GM12878 (cell line): ENCODE results near the gene GALNT17. TPM values are rescaled to one million over a fixed set of nuclear protein-coding genes. Genes with fewer than 3 reads are reported as not detected.

ENCODE experiments used
- ATAC-seq: fragments of 200-7000 bp; cut with Tn5 transposase; 3 replicates; pipeline ENCODE4 v1.9.1; 2020; ENCODE audit warnings: mild to moderate bottlenecking, moderate library complexity
- BruUV-seq: library from RNA; stranded (reverse); fragments of 400-500 nt; replicated peaks from 2 replicates; lab custom pipeline; 2021; lab: Mats Ljungman, UMichigan
- CTCF ChIA-PET: fragments of 300-600 bp; sonication (Branson Sonifier 250); formaldehyde crosslinking; extraction: SDS; loops from one replicate; lab custom pipeline; 2021; ENCODE audit warnings: inconsistent platforms; lab: Yijun Ruan, JAX
- POLR2A ChIA-PET: fragments of 350-600 bp; formaldehyde crosslinking; extraction: SDS; loops from one replicate; lab custom pipeline; 2021; ENCODE audit warnings: inconsistent platforms; lab: Charles Lee
- RAD21 ChIA-PET: fragments of 300-600 bp; sonication (Branson Sonifier 250); formaldehyde crosslinking; loops from one replicate; lab custom pipeline; 2023; ENCODE audit warnings: antibody characterized with exemption; ENCODE audit not compliant: unreplicated experiment; lab: Charles Lee
- SMC1A ChIA-PET: fragments of 300-600 bp; sonication (Branson Sonifier 250); formaldehyde crosslinking; loops from one replicate; lab custom pipeline; 2023; ENCODE audit not compliant: unreplicated experiment, uncharacterized antibody; lab: Charles Lee
- DNase-seq: peaks from one replicate; pipeline ENCODE4 v3.0.0-alpha.2; 2011; ENCODE audit warnings: low read depth, low spot score
- FAIRE-seq: peaks from 3 replicates; lab custom pipeline; 2011; peaks lifted over from hg19 to GRCh38; lab: Jason Lieb, UNC
- H2AFZ ChIP-seq: 2 replicates; pipeline ENCODE4 v1.6.0; 2011; ENCODE audit warnings: low read depth, low read length, control low read depth; ENCODE audit not compliant: control insufficient read depth
- H3K27ac ChIP-seq: 2 replicates; pipeline ENCODE4 v1.5.1; 2011; ENCODE audit warnings: control low read depth; ENCODE audit not compliant: control insufficient read depth, insufficient read depth
- H3K27me3 ChIP-seq, 2 experiments: replicated peaks in 1 of 2; 2 replicates each; pipeline versions ENCODE4 v1.6.0 to v1.6.1; 2011; ENCODE audit warnings: low read length in 1 of 2; ENCODE audit not compliant: control insufficient read depth in 2 of 2, insufficient read depth in 2 of 2
- H3K36me3 ChIP-seq, 2 experiments: 2 replicates each; pipeline ENCODE4 v1.5.1; 2011; ENCODE audit warnings: low read length in 1 of 2; ENCODE audit not compliant: control insufficient read depth in 2 of 2, insufficient read depth in 2 of 2
- H3K4me1 ChIP-seq: 2 replicates; pipeline ENCODE4 v1.6.1; 2011; ENCODE audit warnings: mild to moderate bottlenecking, low read length, moderate library complexity, mixed read lengths; ENCODE audit not compliant: control insufficient read depth, insufficient read depth
- H3K4me2 ChIP-seq: 2 replicates; pipeline ENCODE4 v1.6.0; 2011; ENCODE audit warnings: control low read depth; ENCODE audit not compliant: control insufficient read depth, insufficient read depth
- H3K4me3 ChIP-seq: fragments of 200-600 bp; sonication (generic); 2 replicates; pipeline ENCODE4 v1.5.1; 2016
- H3K79me2 ChIP-seq: 2 replicates; pipeline ENCODE4 v1.6.0; 2011; ENCODE audit warnings: low read length; ENCODE audit not compliant: control insufficient read depth, insufficient read depth
- H3K9ac ChIP-seq: 2 replicates; pipeline ENCODE4 v1.8.0; 2011; ENCODE audit warnings: low read length, control low read depth, mixed read lengths; ENCODE audit not compliant: control insufficient read depth, insufficient read depth
- H3K9me3 ChIP-seq: replicated peaks from 3 replicates; pipeline ENCODE4 v1.5.1; 2011; ENCODE audit warnings: mild to moderate bottlenecking, low read length; ENCODE audit not compliant: control insufficient read depth, insufficient read depth
- H4K20me1 ChIP-seq: 2 replicates; pipeline ENCODE4 v1.6.0; 2011; ENCODE audit not compliant: control insufficient read depth, insufficient read depth
- DPF2 ChIP-seq: fragments of 450-650 bp; IDR thresholded peaks from 2 replicates; pipeline ENCODE4 v1.6.1; 2017; ENCODE audit warnings: mild to moderate bottlenecking
- EP300 ChIP-seq, 2 experiments: fragments of 150-350 bp in 1 of 2; IDR thresholded peaks; 2 replicates each; pipeline ENCODE4 v1.6.1; 2011 to 2012; ENCODE audit warnings: low read depth in 2 of 2, low read length in 2 of 2, borderline replicate concordance in 1 of 2, improper control_type of control experiment in 1 of 2, inconsistent platforms in 1 of 2; ENCODE audit not compliant: control insufficient read depth in 1 of 2
- MEF2A ChIP-seq: IDR thresholded peaks from 2 replicates; pipeline ENCODE4 v1.6.1; 2011; ENCODE audit warnings: low read depth, mild to moderate bottlenecking, low read length, moderate library complexity; ENCODE audit not compliant: insufficient read depth
- PAX5 ChIP-seq: IDR thresholded peaks from 2 replicates; pipeline ENCODE4 v1.6.1; 2011; ENCODE audit warnings: low read depth, low read length, borderline replicate concordance
- PML ChIP-seq: IDR thresholded peaks from 2 replicates; pipeline ENCODE4 v1.6.1; 2012; ENCODE audit warnings: low read length, inconsistent platforms
- YBX1 ChIP-seq: fragments of 450-650 bp; IDR thresholded peaks from 2 replicates; pipeline ENCODE4 v1.6.1; 2016; ENCODE audit warnings: antibody characterized with exemption
- WGBS: methylation state at CpG from one replicate; pipeline ENCODE4 v1.1.6; 2016; ENCODE audit warnings: low lambda C conversion rate; ENCODE audit not compliant: insufficient replicate concordance, insufficient coverage; ENCODE audit errors: missing lambda C conversion rate; 5-methylcytosine and 5-hydroxymethylcytosine counted together
- in situ Hi-C: fragments of 300-500 bp; cut with MboI; formaldehyde crosslinking; loops from 9 replicates; pipeline ENCODE4 v1.14.3; 2018; ENCODE audit warnings: mixed read lengths
- intact Hi-C: fragments of 100-400 bp; cut with micrococcal nuclease; formaldehyde crosslinking; loops from one replicate; pipeline ENCODE4 v1.14.2; 2022; ENCODE audit not compliant: unreplicated experiment
- polyA plus RNA-seq, 11 experiments: library from polyadenylated mRNA; depleted of rRNA in 4 of 11; unstranded in 6 of 11; stranded (reverse) in 5 of 11; fragments of >200 nt; fragmentation: Nextera tagmentation in 4 of 11; fragmentation: Illumina TruSeq in 1 of 11; extraction: Ambion mirVana in 4 of 11; extraction: Trizol in 1 of 11; gene quantifications; 1 replicate in 1 of 11; 2 replicates in 10 of 11; pipeline versions ENCODE4 v1.2.1 to v1.2.3, GENCODE V29; 2011 to 2016; ENCODE audit warnings: inconsistent platforms in 2 of 11, missing spikeins in 2 of 11, low read depth in 1 of 11
- total RNA-seq, 4 experiments: library from RNA; depleted of rRNA in 3 of 4; stranded (reverse); fragments of >200 nt in 3 of 4; fragmentation: Illumina TruSeq in 1 of 4; extraction: Trizol in 1 of 4; gene quantifications; 2 replicates each; pipeline versions ENCODE4 v1.2.1 to v1.2.3, GENCODE V29; 2013 to 2021
- TF ChIP-seq, protein P1 (sequence below): IDR thresholded peaks from 2 replicates; pipeline ENCODE4 v1.6.1; 2012; ENCODE audit warnings: improper control_type of control experiment, low read depth, low read length; ENCODE audit not compliant: insufficient replicate concordance
- TF ChIP-seq, protein P2 (sequence below): fragments of 150-350 bp; IDR thresholded peaks from 2 replicates; pipeline ENCODE4 v1.6.1; 2014; ENCODE audit warnings: mild to moderate bottlenecking, low read depth, low read length
- TF ChIP-seq, protein P3 (sequence below): fragments of 450-650 bp; IDR thresholded peaks from 2 replicates; pipeline ENCODE4 v1.6.1; 2017; ENCODE audit warnings: mild to moderate bottlenecking, low read depth, inconsistent platforms; ENCODE audit not compliant: poor library complexity, severe bottlenecking

GALNT17 gene
- total and polyA plus RNA-seq, 10 of the 15 experiments (the other 5 are each of a cell fraction or from before 2014, with no cell fraction given), result 0.12 to 0.15 TPM; not detected in 8

- CTCF ChIA-PET, result no interaction called here
- SMC1A ChIA-PET, result no interaction called here
- no peaks in the 10 kb centered on the region for H3K27me3 ChIP-seq
- DNase-seq, result no peak
- H3K9me3 ChIP-seq, result no peaks in the 10 kb centered on the region; the same call in 2 of the 3 replicates
- RAD21 ChIA-PET, result no interaction called here
- H3K4me3 ChIP-seq, result no peak overlapping the region
- H2AFZ ChIP-seq, result no peak overlapping the region
- ATAC-seq, result no peak
- no peaks in the 10 kb centered on the region for H3K36me3 ChIP-seq
- no peaks in the 10 kb centered on the region for H3K79me2 ChIP-seq
- no TSS peak for BruUV-seq
- H3K9ac ChIP-seq, result no peak overlapping the region
- H3K4me2 ChIP-seq, result no peak overlapping the region
- intact Hi-C loops (no loop called here), in situ Hi-C loops (no loop called here)
- 6% methylated on average over 8 of the region's 8 CpGs for WGBS
- H3K27ac ChIP-seq, result no peak overlapping the region
- no peak for FAIRE-seq
- POLR2A ChIA-PET, result no interaction called here
- TF ChIP-seq PAX5 (no peak), MEF2A (no peak), PML (no peak), DPF2 (no peak), EP300 (IDR thresholded peaks at IDR 0.05; ENCODE audit: borderline replicate concordance in 1 of 2, control insufficient read depth in 1 of 2, low read depth in 2 of 2, low read length in 2 of 2) (no peak), YBX1 (no peak)
- TF ChIP-seq, protein P1, sequence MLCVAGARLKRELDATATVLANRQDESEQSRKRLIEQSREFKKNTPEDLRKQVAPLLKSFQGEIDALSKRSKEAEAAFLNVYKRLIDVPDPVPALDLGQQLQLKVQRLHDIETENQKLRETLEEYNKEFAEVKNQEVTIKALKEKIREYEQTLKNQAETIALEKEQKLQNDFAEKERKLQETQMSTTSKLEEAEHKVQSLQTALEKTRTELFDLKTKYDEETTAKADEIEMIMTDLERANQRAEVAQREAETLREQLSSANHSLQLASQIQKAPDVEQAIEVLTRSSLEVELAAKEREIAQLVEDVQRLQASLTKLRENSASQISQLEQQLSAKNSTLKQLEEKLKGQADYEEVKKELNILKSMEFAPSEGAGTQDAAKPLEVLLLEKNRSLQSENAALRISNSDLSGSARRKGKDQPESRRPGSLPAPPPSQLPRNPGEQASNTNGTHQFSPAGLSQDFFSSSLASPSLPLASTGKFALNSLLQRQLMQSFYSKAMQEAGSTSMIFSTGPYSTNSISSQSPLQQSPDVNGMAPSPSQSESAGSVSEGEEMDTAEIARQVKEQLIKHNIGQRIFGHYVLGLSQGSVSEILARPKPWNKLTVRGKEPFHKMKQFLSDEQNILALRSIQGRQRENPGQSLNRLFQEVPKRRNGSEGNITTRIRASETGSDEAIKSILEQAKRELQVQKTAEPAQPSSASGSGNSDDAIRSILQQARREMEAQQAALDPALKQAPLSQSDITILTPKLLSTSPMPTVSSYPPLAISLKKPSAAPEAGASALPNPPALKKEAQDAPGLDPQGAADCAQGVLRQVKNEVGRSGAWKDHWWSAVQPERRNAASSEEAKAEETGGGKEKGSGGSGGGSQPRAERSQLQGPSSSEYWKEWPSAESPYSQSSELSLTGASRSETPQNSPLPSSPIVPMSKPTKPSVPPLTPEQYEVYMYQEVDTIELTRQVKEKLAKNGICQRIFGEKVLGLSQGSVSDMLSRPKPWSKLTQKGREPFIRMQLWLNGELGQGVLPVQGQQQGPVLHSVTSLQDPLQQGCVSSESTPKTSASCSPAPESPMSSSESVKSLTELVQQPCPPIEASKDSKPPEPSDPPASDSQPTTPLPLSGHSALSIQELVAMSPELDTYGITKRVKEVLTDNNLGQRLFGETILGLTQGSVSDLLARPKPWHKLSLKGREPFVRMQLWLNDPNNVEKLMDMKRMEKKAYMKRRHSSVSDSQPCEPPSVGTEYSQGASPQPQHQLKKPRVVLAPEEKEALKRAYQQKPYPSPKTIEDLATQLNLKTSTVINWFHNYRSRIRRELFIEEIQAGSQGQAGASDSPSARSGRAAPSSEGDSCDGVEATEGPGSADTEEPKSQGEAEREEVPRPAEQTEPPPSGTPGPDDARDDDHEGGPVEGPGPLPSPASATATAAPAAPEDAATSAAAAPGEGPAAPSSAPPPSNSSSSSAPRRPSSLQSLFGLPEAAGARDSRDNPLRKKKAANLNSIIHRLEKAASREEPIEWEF, result no peak
- TF ChIP-seq, protein P2, sequence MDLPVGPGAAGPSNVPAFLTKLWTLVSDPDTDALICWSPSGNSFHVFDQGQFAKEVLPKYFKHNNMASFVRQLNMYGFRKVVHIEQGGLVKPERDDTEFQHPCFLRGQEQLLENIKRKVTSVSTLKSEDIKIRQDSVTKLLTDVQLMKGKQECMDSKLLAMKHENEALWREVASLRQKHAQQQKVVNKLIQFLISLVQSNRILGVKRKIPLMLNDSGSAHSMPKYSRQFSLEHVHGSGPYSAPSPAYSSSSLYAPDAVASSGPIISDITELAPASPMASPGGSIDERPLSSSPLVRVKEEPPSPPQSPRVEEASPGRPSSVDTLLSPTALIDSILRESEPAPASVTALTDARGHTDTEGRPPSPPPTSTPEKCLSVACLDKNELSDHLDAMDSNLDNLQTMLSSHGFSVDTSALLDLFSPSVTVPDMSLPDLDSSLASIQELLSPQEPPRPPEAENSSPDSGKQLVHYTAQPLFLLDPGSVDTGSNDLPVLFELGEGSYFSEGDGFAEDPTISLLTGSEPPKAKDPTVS, result no peak
- TF ChIP-seq, protein P3, sequence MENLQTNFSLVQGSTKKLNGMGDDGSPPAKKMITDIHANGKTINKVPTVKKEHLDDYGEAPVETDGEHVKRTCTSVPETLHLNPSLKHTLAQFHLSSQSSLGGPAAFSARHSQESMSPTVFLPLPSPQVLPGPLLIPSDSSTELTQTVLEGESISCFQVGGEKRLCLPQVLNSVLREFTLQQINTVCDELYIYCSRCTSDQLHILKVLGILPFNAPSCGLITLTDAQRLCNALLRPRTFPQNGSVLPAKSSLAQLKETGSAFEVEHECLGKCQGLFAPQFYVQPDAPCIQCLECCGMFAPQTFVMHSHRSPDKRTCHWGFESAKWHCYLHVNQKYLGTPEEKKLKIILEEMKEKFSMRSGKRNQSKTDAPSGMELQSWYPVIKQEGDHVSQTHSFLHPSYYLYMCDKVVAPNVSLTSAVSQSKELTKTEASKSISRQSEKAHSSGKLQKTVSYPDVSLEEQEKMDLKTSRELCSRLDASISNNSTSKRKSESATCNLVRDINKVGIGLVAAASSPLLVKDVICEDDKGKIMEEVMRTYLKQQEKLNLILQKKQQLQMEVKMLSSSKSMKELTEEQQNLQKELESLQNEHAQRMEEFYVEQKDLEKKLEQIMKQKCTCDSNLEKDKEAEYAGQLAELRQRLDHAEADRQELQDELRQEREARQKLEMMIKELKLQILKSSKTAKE, result no peak
- no peaks in the 10 kb centered on the region for H4K20me1 ChIP-seq
- no peaks in the 10 kb centered on the region for H3K4me1 ChIP-seq
Measured at GRCh38 chr7:71243736-71244410, 111.9 kb downstream of the GALNT17 start.
